Stimulated activated CD4-positive, alpha-beta T cell treated with anti-CD3 and anti-CD28 coated beads, Interleukin-1b, Interleukin-23, amount 100 ng/mL, for 4 hours (primary cell): Measurements from ENCODE around the gene TCEAL1.

ENCODE experiments used
- DNase-seq, 2 donors: peaks; one replicate each; pipeline ENCODE4 v3.0.0-alpha.2; 2020; ENCODE audit warnings: low read depth in 2 of 2

TCEAL1 gene

DNA sequence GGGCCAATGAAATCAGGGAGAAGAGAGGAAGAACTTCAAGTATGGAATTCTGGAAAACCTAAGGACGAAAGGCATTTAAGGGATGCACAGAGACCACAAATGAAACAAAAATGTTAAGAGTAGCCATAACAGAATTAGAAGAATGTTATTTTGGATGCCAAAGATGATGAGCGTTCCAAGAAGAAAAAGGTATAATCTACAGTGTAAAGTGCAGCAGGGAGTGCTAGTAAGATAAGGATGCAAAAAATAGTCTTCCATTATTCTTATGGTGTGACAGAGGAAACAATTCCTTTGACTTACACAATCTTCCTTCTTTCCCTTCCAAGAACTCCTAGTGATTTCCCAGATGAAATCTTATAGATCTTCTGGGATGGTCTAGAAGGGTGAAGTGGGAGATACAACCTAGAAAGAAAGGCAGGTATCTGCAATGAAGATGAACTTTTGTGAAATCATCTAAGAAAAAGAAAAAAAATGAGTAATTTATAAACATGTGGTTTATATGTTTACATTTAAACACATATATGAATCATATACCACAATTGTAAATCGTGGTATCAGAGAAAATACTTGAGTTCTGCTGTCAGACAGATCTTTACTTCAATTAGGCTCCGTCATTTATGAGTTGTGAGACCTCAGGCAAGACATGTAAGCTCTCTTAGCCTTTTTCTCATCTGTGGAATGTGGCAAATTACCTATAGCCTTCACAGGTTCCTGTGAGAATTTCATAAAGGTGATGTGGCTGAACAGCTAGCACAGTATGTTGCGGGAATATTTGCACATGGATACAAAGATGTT lies 49.6 kb downstream of the TCEAL1 start:
- DNase-seq, result no peak
